Gastrocnemius medialis (tissue), 4 donors: Measurements from ENCODE around the gene ITGA5. TPM values are rescaled to one million over a fixed set of nuclear protein-coding genes. Genes with fewer than 3 reads are reported as not detected.

Source experiments
- ATAC-seq, 2 donors: fragments of 150-250 bp; one replicate each; pipeline ENCODE4 v1.9.1; 2016
- DNase-seq, 2 donors: peaks; one replicate each; pipeline ENCODE4 v3.0.0-alpha.2; 2019
- H3K27ac ChIP-seq, 4 donors: fragments of 200-600 bp; sonication (generic); 1 replicate in 1 of 4; 2 replicates in 3 of 4; pipeline ENCODE4 v1.5.1; 2016 to 2018; ENCODE audit warnings: mild to moderate bottlenecking in 2 of 4, moderate library complexity in 1 of 4
- H3K27me3 ChIP-seq, 3 donors: fragments of 200-600 bp; sonication (generic) in 2 of 3; 1 replicate in 1 of 3; 2 replicates in 2 of 3; pipeline versions ENCODE4 v1.5.1 to v1.6.0; 2016 to 2019; ENCODE audit warnings: mild to moderate bottlenecking in 1 of 3, moderate library complexity in 1 of 3
- H3K36me3 ChIP-seq, 2 donors: fragments of 200-600 bp; sonication (generic) in 1 of 2; one replicate each; pipeline ENCODE4 v1.5.1; 2017 to 2018
- H3K4me1 ChIP-seq, 2 donors: fragments of 200-600 bp; sonication (generic) in 1 of 2; one replicate each; pipeline ENCODE4 v1.5.1; 2016 to 2017; ENCODE audit warnings: mild to moderate bottlenecking in 2 of 2
- H3K4me3 ChIP-seq, 4 donors: fragments of 200-600 bp; sonication (generic) in 3 of 4; 1 replicate in 1 of 4; 2 replicates in 3 of 4; pipeline ENCODE4 v1.5.1; 2016 to 2019; ENCODE audit warnings: mild to moderate bottlenecking in 2 of 4
- H3K9me3 ChIP-seq, 3 donors: fragments of 200-600 bp; sonication (generic) in 2 of 3; 1 replicate in 1 of 3; 2 replicates in 2 of 3; pipeline ENCODE4 v1.5.1; 2016 to 2019
- POLR2A ChIP-seq, 2 donors: fragments of 450-650 bp; IDR thresholded peaks; one replicate each; pipeline ENCODE4 v1.6.1; 2017; ENCODE audit warnings: antibody characterized with exemption in 2 of 2, mild to moderate bottlenecking in 2 of 2, moderate library complexity in 2 of 2
- in situ Hi-C, 4 donors: fragments of 200-750 bp; cut with MboI; loops; one replicate each; pipeline versions ENCODE4 v1.15.0 to v1.8.0; 2017; ENCODE audit warnings: low sequenced_read_pairs in 4 of 4
- intact Hi-C: fragments of 100-400 bp; cut with DNase I; formaldehyde crosslinking; loops from one replicate; pipeline ENCODE4 v1.15.1; 2023; ENCODE audit warnings: low total_unique reads
- total RNA-seq, 4 donors: library from RNA; depleted of rRNA; stranded (reverse); fragments of >200 nt; gene quantifications; one replicate each; pipeline versions ENCODE4 v1.1.0 to v1.2.3, GENCODE V29; 2016
- TF ChIP-seq, protein P1 (sequence below), 5 experiments: fragments of 450-650 bp in 3 of 5; fragments of 200-600 bp in 2 of 5; sonication (generic) in 2 of 5; IDR thresholded peaks in 4 of 5; conservative IDR thresholded peaks in 1 of 5; 1 replicate in 4 of 5; 2 replicates in 1 of 5; pipeline ENCODE4 v1.5.1; 2016 to 2019; ENCODE audit warnings: antibody characterized with exemption in 5 of 5, mild to moderate bottlenecking in 3 of 5, moderate library complexity in 3 of 5

The ITGA5 gene
- total RNA-seq, 4 donors from 2014 or later = 26.5 to 34.1 (median 30.9) TPM

GRCh38 chr12:54398995-54399793 is 19.9 kb downstream of the ITGA5 start:
- H3K36me3 ChIP-seq = peaks cover 0 to 72% of the 10 kb centered on the region in 2 donors
- H3K9me3 ChIP-seq = no peaks in the 10 kb centered on the region
- peak in 1 of 2 donors; percentile 78 for DNase-seq
- in situ Hi-C loops = loop anchor here in 2 of 4 donors (5.0 kb wide), 2 partner anchors 38 to 43 kb away; no protein-coding TSS in a partner anchor
- H3K27me3 ChIP-seq = no peaks in the 10 kb centered on the region
- no peak overlapping the region for H3K4me3 ChIP-seq
- H3K27ac ChIP-seq = no peak overlapping the region
- no peak for TF ChIP-seq POLR2A (IDR thresholded peaks at IDR 0.05)
- TF ChIP-seq, protein P1, sequence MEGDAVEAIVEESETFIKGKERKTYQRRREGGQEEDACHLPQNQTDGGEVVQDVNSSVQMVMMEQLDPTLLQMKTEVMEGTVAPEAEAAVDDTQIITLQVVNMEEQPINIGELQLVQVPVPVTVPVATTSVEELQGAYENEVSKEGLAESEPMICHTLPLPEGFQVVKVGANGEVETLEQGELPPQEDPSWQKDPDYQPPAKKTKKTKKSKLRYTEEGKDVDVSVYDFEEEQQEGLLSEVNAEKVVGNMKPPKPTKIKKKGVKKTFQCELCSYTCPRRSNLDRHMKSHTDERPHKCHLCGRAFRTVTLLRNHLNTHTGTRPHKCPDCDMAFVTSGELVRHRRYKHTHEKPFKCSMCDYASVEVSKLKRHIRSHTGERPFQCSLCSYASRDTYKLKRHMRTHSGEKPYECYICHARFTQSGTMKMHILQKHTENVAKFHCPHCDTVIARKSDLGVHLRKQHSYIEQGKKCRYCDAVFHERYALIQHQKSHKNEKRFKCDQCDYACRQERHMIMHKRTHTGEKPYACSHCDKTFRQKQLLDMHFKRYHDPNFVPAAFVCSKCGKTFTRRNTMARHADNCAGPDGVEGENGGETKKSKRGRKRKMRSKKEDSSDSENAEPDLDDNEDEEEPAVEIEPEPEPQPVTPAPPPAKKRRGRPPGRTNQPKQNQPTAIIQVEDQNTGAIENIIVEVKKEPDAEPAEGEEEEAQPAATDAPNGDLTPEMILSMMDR (IDR thresholded peaks at IDR 0.05 in 4 of 5, conservative IDR thresholded peaks at IDR 0.05 in 1 of 5) = peak; percentile 95 to 99 (median 95)
- intact Hi-C loops = loop anchor here (1.0 kb wide), 1 partner anchor 40 kb away; no protein-coding TSS in a partner anchor
- H3K4me1 ChIP-seq = no peaks in the 10 kb centered on the region
- ATAC-seq = peak; percentile 69 to 89

- TF ChIP-seq, protein P1 (IDR thresholded peaks at IDR 0.05 in 4 of 5, conservative IDR thresholded peaks at IDR 0.05 in 1 of 5) = no peak
- TF ChIP-seq POLR2A (IDR thresholded peaks at IDR 0.05) = no peak
- DNase-seq = no peak
- Histone ChIP-seq H3K4me1 (no peaks in the 10 kb centered on the region), H3K27ac (no peak overlapping the region), H3K27me3 (no peaks in the 10 kb centered on the region), H3K4me3 (no peak overlapping the region), H3K9me3 (no peaks in the 10 kb centered on the region), H3K36me3 (peaks cover 0 to 63% of the 10 kb centered on the region in 2 donors)
- ATAC-seq = no peak
- in situ Hi-C loops = loop anchor here in 2 of 4 donors (5.0 kb wide), 2 partner anchors 39 to 44 kb away; no protein-coding TSS in a partner anchor
- intact Hi-C loops = no loop called here
These were observed 20.8 kb downstream of the ITGA5 start for GRCh38 chr12:54398218-54398617.

DNA sequence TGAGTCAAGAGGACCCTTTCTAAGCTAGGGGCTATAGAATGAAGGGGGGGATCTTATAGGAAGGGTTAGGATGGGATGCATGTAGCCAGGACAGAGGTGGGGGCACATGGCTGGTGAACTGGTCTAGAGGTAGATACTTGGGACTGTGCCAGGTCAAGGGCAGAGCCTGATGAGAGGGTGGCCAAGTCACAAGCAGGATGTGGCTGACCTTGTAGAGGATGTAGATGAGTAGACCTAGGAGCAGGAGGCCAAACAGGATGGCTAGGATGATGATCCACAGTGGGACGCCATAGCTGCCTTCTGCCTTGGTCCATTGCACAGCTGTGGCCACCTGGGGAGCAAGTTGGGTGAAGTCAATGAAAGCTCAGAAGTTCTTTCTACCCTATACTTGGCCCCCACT is 21.9 kb downstream of the ITGA5 start:
- no peaks in the 10 kb centered on the region for H3K9me3 ChIP-seq
- intact Hi-C loops = no loop called here

GRCh38 chr12:54395545-54395944 is 23.5 kb downstream of the ITGA5 start:
- in situ Hi-C loops (loop anchor here in 2 of 4 donors (5.0 kb wide), 2 partner anchors 42 to 47 kb away; no protein-coding TSS in a partner anchor), intact Hi-C loops (no loop called here)
- no peaks in the 10 kb centered on the region for H3K9me3 ChIP-seq
- DNase-seq = no peak
- no peak for TF ChIP-seq POLR2A (IDR thresholded peaks at IDR 0.05)
- TF ChIP-seq, protein P1 (IDR thresholded peaks at IDR 0.05 in 4 of 5, conservative IDR thresholded peaks at IDR 0.05 in 1 of 5) = no peak
- no peak for ATAC-seq
- H3K27me3 ChIP-seq = no peaks in the 10 kb centered on the region
- H3K4me1 ChIP-seq = peaks cover 0 to 5% of the 10 kb centered on the region in 2 donors
- no peak overlapping the region for H3K4me3 ChIP-seq
- no peak overlapping the region for H3K27ac ChIP-seq
- H3K36me3 ChIP-seq = peaks cover 0 to 38% of the 10 kb centered on the region in 2 donors

More for the DNA sequence above, 21.9 kb downstream of the ITGA5 start:
- Histone ChIP-seq H3K4me1 (no peaks in the 10 kb centered on the region), H3K36me3 (peaks cover 0 to 54% of the 10 kb centered on the region in 2 donors), H3K27me3 (no peaks in the 10 kb centered on the region), H3K4me3 (no peak overlapping the region), H3K27ac (no peak overlapping the region)
- DNase-seq (no peak), ATAC-seq (no peak)
- TF ChIP-seq, protein P1 (IDR thresholded peaks at IDR 0.05 in 4 of 5, conservative IDR thresholded peaks at IDR 0.05 in 1 of 5) = no peak
- TF ChIP-seq POLR2A (IDR thresholded peaks at IDR 0.05) = no peak
- in situ Hi-C loops = loop anchor here in 2 of 4 donors (5.0 kb wide), 2 partner anchors 40 to 45 kb away; no protein-coding TSS in a partner anchor
